SK-N-SH (cell line): ENCODE measurements around the gene TSPAN10. TPM values are rescaled to one million over a fixed set of nuclear protein-coding genes. Genes with fewer than 3 reads are reported as not detected.

Experiments used
- CTCF ChIA-PET: fragments of 300-600, 350-600 bp; formaldehyde crosslinking; extraction: SDS; loops from one replicate; lab custom pipeline; 2021; lab: Yijun Ruan, JAX
- POLR2A ChIA-PET: fragments of 350-600 bp; sonication (Branson Sonifier 250); formaldehyde crosslinking; extraction: SDS; loops from one replicate; lab custom pipeline; 2020; ENCODE audit warnings: antibody characterized with exemption, inconsistent platforms; lab: Yijun Ruan, JAX
- DNase-seq: peaks from one replicate; pipeline ENCODE4 v3.0.0; 2012
- H2AFZ ChIP-seq: fragments of 200-600 bp; sonication (generic); 2 replicates; pipeline ENCODE4 v1.8.1; 2016; ENCODE audit warnings: antibody characterized with exemption, mild to moderate bottlenecking, low read depth
- H3F3A ChIP-seq: fragments of 200-600 bp; sonication (generic); replicated peaks from 2 replicates; pipeline ENCODE3; 2016; ENCODE audit warnings: antibody characterized with exemption, mild to moderate bottlenecking; ENCODE audit not compliant: insufficient read depth
- H3K27ac ChIP-seq, 2 experiments: fragments of 200-500 bp in 1 of 2; fragments of 200-600 bp in 1 of 2; sonication (Bioruptor generic) in 1 of 2; sonication (generic), shearing (Covaris generic) in 1 of 2; 2 replicates each; pipeline versions ENCODE4 v1.5.1 to v1.6.1; 2014 to 2016; ENCODE audit warnings: low read depth in 2 of 2, inconsistent platforms in 1 of 2, low read length in 1 of 2, mild to moderate bottlenecking in 1 of 2, mixed read lengths in 1 of 2
- H3K27me3 ChIP-seq: fragments of 200-600 bp; sonication (generic), shearing (Covaris generic); 2 replicates; pipeline ENCODE4 v1.6.1; 2016; ENCODE audit warnings: mixed run types; ENCODE audit not compliant: insufficient read depth
- H3K36me3 ChIP-seq, 2 experiments: fragments of 200-500 bp in 1 of 2; fragments of 200-600 bp in 1 of 2; sonication (Bioruptor generic) in 1 of 2; sonication (generic) in 1 of 2; replicated peaks in 1 of 2; 2 replicates each; pipeline versions ENCODE3 to v1.5.1; 2014 to 2016; ENCODE audit warnings: low read length in 1 of 2, mild to moderate bottlenecking in 1 of 2; ENCODE audit not compliant: insufficient read depth in 2 of 2, control insufficient read depth in 1 of 2
- H3K4me1 ChIP-seq, 2 experiments: fragments of 200-500 bp in 1 of 2; fragments of 200-600 bp in 1 of 2; sonication (Bioruptor generic) in 1 of 2; sonication (generic), shearing (Covaris generic) in 1 of 2; 2 replicates each; pipeline versions ENCODE4 v1.5.1 to v1.6.1; 2014 to 2016; ENCODE audit warnings: low read depth in 1 of 2, low read length in 1 of 2, mixed run types in 1 of 2; ENCODE audit not compliant: insufficient read depth in 2 of 2, control insufficient read depth in 1 of 2
- H3K4me2 ChIP-seq: fragments of 200-600 bp; sonication (generic), shearing (Covaris generic); 2 replicates; pipeline ENCODE4 v1.6.1; 2017; ENCODE audit warnings: mixed run types
- H3K4me3 ChIP-seq, 2 experiments: fragments of 200-500 bp in 1 of 2; fragments of 200-600 bp in 1 of 2; sonication (Bioruptor generic) in 1 of 2; sonication (generic), shearing (Covaris generic) in 1 of 2; 2 replicates each; pipeline versions ENCODE4 v1.5.1 to v1.8.1; 2014 to 2016; ENCODE audit warnings: low read depth in 2 of 2, inconsistent platforms in 1 of 2, low read length in 1 of 2, mild to moderate bottlenecking in 1 of 2, mixed read lengths in 1 of 2, moderate library complexity in 1 of 2
- H3K79me2 ChIP-seq: fragments of 200-600 bp; sonication (generic); 2 replicates; pipeline ENCODE4 v1.8.1; 2017; ENCODE audit warnings: mild to moderate bottlenecking; ENCODE audit not compliant: insufficient read depth
- H3K9ac ChIP-seq: fragments of 200-600 bp; sonication (generic); 2 replicates; pipeline ENCODE4 v1.6.1; 2017; ENCODE audit warnings: mixed run types
- H3K9me2 ChIP-seq: fragments of 200-600 bp; sonication (generic); 2 replicates; pipeline ENCODE4 v1.6.1; 2017; ENCODE audit warnings: mixed run types
- H3K9me3 ChIP-seq: fragments of 200-600 bp; sonication (generic); 2 replicates; pipeline ENCODE4 v1.6.1; 2017; ENCODE audit warnings: mixed run types, mild to moderate bottlenecking, moderate library complexity
- H4K20me1 ChIP-seq: fragments of 200-600 bp; sonication (generic); 2 replicates; pipeline ENCODE4 v1.6.1; 2017; ENCODE audit warnings: mild to moderate bottlenecking, mixed run types; ENCODE audit not compliant: insufficient read depth
- CHD2 ChIP-seq: fragments of 150-350 bp; IDR thresholded peaks from 2 replicates; pipeline ENCODE4 v1.6.1; 2018; ENCODE audit warnings: low read length; ENCODE audit not compliant: partially characterized antibody
- EP300 ChIP-seq, 2 experiments: IDR thresholded peaks; 2 replicates each; pipeline versions ENCODE4 v1.4.0 to v1.6.1; 2012; ENCODE audit warnings: borderline replicate concordance in 1 of 2, low read depth in 1 of 2, low read length in 1 of 2
- EZH2phosphoT487 ChIP-seq: fragments of 200-600 bp; sonication (generic); IDR thresholded peaks from 2 replicates; pipeline ENCODE4 v1.6.1; 2017; ENCODE audit warnings: low read depth, mixed run types, mild to moderate bottlenecking, antibody characterized with exemption, moderate library complexity, borderline replicate concordance
- FOSL2 ChIP-seq: IDR thresholded peaks from 2 replicates; pipeline ENCODE4 v1.4.0; 2012; ENCODE audit warnings: low read depth, mild to moderate bottlenecking, moderate library complexity, borderline replicate concordance
- RCOR1 ChIP-seq: fragments of 150-350 bp; IDR thresholded peaks from 2 replicates; pipeline ENCODE4 v1.6.1; 2017; ENCODE audit warnings: antibody characterized with exemption, low read length
- WGBS: methylation state at CpG from one replicate; pipeline ENCODE4 v1.1.6; 2017; ENCODE audit warnings: low lambda C conversion rate; 5-methylcytosine and 5-hydroxymethylcytosine counted together
- polyA plus RNA-seq, 3 experiments: library from polyadenylated mRNA; depleted of rRNA; stranded (reverse); fragments of >200 nt; gene quantifications; 2 replicates each; pipeline ENCODE4 v1.2.3, GENCODE V29; 2012
- TF ChIP-seq, protein P1 (sequence below): fragments of 150-350 bp; IDR thresholded peaks from 2 replicates; pipeline ENCODE4 v1.6.1; 2016; ENCODE audit warnings: mild to moderate bottlenecking, low read depth, low read length
- TF ChIP-seq, protein P2 (sequence below): IDR thresholded peaks from 2 replicates; pipeline ENCODE4; 2012
- TF ChIP-seq, protein P3 (sequence below): fragments of 200-600 bp; sonication (generic); IDR thresholded peaks from 2 replicates; pipeline ENCODE4 v1.6.1; 2017; ENCODE audit warnings: antibody characterized with exemption, mild to moderate bottlenecking, moderate library complexity

Gene TSPAN10
- polyA plus RNA-seq, 1 of the 3 experiments (the other 2 are of a cell fraction): 6.0 TPM

DNA sequence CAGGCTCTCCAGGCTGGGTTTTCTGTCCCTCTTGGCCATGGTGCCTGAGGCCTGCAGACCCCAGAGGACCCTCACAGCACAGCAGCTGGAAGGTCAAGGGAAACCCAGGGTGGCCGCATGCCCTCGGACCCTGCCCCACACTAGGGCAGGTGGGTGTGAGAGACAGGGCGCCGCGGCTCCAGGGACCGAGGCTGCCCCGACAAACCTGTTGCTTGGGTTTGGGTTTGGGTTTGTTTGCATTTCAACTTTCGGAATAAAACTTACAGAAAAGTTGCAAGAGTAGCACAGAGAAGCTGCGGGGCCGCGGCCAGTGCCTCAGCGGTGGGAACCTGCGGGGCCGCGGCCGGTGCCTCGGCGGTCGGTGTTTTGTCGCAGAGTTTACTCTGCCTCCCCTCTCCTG, 54.6 kb downstream of the TSPAN10 start:
- Histone ChIP-seq H3K4me1 (no peaks in the 10 kb centered on the region), H3K9me3 (no peaks in the 10 kb centered on the region), H3K79me2 (peaks cover 94% of the 10 kb centered on the region), H3K27ac (no peak overlapping the region), H3K9ac (no peak overlapping the region), H2AFZ (no peak overlapping the region), H3K4me2 (no peak overlapping the region), H3K36me3 (peaks cover 45 to 99% of the 10 kb centered on the region in 2 experiments), H3K9me2 (no peaks in the 10 kb centered on the region), H3F3A (peaks cover 22% of the 10 kb centered on the region), H3K4me3 (no peak overlapping the region), H3K27me3 (no peaks in the 10 kb centered on the region), H4K20me1 (peaks cover 71% of the 10 kb centered on the region)
- CTCF ChIA-PET: no interaction called here
- no peak for DNase-seq
- POLR2A ChIA-PET: interaction anchor here (3.2 kb wide), 1 partner anchor 8 kb away, joined by 14 read pairs; the partner anchor contains the start of genes ARL16 and HGS
- 97% methylated on average over 20 of the region's 20 CpGs for WGBS
- TF ChIP-seq, protein P1, sequence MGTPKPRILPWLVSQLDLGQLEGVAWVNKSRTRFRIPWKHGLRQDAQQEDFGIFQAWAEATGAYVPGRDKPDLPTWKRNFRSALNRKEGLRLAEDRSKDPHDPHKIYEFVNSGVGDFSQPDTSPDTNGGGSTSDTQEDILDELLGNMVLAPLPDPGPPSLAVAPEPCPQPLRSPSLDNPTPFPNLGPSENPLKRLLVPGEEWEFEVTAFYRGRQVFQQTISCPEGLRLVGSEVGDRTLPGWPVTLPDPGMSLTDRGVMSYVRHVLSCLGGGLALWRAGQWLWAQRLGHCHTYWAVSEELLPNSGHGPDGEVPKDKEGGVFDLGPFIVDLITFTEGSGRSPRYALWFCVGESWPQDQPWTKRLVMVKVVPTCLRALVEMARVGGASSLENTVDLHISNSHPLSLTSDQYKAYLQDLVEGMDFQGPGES: no peak
- TF ChIP-seq, protein P2, sequence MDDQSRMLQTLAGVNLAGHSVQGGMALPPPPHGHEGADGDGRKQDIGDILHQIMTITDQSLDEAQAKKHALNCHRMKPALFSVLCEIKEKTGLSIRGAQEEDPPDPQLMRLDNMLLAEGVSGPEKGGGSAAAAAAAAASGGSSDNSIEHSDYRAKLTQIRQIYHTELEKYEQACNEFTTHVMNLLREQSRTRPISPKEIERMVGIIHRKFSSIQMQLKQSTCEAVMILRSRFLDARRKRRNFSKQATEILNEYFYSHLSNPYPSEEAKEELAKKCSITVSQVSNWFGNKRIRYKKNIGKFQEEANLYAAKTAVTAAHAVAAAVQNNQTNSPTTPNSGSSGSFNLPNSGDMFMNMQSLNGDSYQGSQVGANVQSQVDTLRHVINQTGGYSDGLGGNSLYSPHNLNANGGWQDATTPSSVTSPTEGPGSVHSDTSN: no peak
- TF ChIP-seq EZH2phosphoT487: no peak
- TF ChIP-seq CHD2: no peak
- no peak for TF ChIP-seq RCOR1
- no peak for TF ChIP-seq FOSL2

DNA sequence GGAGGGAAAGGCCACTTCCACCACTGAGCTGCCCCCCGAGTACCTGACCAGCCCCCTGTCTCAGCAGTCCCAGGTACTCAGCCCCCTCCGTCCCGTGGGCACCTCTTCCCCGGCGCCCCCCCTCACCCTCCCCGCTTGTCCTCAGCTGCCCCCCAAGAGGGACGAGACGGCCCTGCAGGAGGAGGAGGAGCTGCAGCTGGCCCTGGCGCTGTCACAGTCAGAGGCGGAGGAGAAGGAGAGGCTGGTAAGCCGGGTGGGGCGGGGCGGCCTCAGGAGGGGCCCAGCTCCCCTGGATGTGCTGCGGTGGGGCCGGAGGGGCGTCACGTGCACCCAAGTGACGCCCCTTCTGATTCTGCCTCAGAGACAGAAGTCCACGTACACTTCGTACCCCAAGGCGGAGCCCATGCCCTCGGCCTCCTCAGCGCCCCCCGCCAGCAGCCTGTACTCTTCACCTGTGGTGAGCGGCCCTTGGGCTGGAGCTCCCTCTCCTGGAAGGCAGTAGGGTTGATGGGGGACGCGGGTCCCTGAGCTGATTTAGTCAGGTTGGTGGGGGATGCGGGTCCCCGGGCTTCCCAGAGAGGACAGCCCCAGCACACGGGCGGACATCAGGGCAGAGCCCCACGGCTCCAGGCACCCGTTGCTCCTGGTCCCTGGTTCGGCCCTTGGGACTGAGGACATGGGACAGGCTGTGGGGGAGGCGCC, 56.7 kb downstream of the TSPAN10 start:
- Histone ChIP-seq H2AFZ (no peak overlapping the region), H3K9me2 (no peaks in the 10 kb centered on the region), H3K4me1 (no peaks in the 10 kb centered on the region), H4K20me1 (peaks cover 60% of the 10 kb centered on the region), H3K36me3 (peaks cover 44 to 95% of the 10 kb centered on the region in 2 experiments), H3K27ac (no peak overlapping the region), H3F3A (peaks cover 27% of the 10 kb centered on the region), H3K4me2 (no peak overlapping the region), H3K9ac (no peak overlapping the region), H3K4me3 (no peak overlapping the region), H3K9me3 (no peaks in the 10 kb centered on the region), H3K27me3 (no peaks in the 10 kb centered on the region), H3K79me2 (peaks cover 94% of the 10 kb centered on the region)
- TF ChIP-seq EP300 (IDR thresholded peaks at IDR 0.05; ENCODE audit: borderline replicate concordance in 1 of 2, low read depth in 1 of 2, low read length in 1 of 2): no peak
- TF ChIP-seq, protein P3, sequence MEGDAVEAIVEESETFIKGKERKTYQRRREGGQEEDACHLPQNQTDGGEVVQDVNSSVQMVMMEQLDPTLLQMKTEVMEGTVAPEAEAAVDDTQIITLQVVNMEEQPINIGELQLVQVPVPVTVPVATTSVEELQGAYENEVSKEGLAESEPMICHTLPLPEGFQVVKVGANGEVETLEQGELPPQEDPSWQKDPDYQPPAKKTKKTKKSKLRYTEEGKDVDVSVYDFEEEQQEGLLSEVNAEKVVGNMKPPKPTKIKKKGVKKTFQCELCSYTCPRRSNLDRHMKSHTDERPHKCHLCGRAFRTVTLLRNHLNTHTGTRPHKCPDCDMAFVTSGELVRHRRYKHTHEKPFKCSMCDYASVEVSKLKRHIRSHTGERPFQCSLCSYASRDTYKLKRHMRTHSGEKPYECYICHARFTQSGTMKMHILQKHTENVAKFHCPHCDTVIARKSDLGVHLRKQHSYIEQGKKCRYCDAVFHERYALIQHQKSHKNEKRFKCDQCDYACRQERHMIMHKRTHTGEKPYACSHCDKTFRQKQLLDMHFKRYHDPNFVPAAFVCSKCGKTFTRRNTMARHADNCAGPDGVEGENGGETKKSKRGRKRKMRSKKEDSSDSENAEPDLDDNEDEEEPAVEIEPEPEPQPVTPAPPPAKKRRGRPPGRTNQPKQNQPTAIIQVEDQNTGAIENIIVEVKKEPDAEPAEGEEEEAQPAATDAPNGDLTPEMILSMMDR: 0 out of 2 replicates have a peak, but pooled peaks have one; percentile 14
- ChIA-PET POLR2A (interaction anchor here (1.2 to 3.2 kb wide), 2 partner anchors 9 to 10 kb away, joined by 7 to 14 read pairs; partner anchors contain the start of genes ARL16, HGS and MRPL12), CTCF (interaction anchor here (1.2 to 1.8 kb wide), 4 partner anchors 8 to 18 kb away, joined by 3 to 5 read pairs (median 4); partner anchors contain the start of genes ARL16 and HGS)
- 93% methylated on average over 29 of the region's 35 CpGs for WGBS
- no peak for DNase-seq
